H9 (cell line): ENCODE results near the gene MGAM2. TPM values are rescaled to one million over a fixed set of nuclear protein-coding genes. Genes with fewer than 3 reads are reported as not detected.

Experiments used
- DNase-seq: peaks from one replicate; pipeline ENCODE4 v3.0.0-alpha.2; 2017
- H2AFZ ChIP-seq: one replicate; pipeline ENCODE4 v1.6.1; 2013; ENCODE audit warnings: mild to moderate bottlenecking, low read length, control low read depth, moderate library complexity
- H2AK5ac ChIP-seq: 2 replicates; pipeline ENCODE4 v1.6.1; 2013; ENCODE audit warnings: low read length, control low read depth, mixed read lengths; ENCODE audit not compliant: insufficient read length
- H2BK120ac ChIP-seq: one replicate; pipeline ENCODE4 v1.6.1; 2013; ENCODE audit warnings: low read depth, mild to moderate bottlenecking, low read length, control low read depth, inconsistent platforms; ENCODE audit not compliant: poor library complexity, severe bottlenecking
- H2BK12ac ChIP-seq: 2 replicates; pipeline ENCODE4 v1.6.1; 2013; ENCODE audit warnings: low read length, control low read depth, mixed read lengths, low read depth; ENCODE audit not compliant: insufficient read length
- H2BK15ac ChIP-seq: 2 replicates; pipeline ENCODE4 v1.6.1; 2013; ENCODE audit warnings: low read depth, low read length, control low read depth
- H2BK20ac ChIP-seq: one replicate; pipeline ENCODE4 v1.6.1; 2013; ENCODE audit warnings: low read depth, mild to moderate bottlenecking, low read length, control low read depth, inconsistent platforms; ENCODE audit not compliant: poor library complexity, severe bottlenecking
- H2BK5ac ChIP-seq: 2 replicates; pipeline ENCODE4 v1.6.1; 2013; ENCODE audit warnings: low read length, control low read depth, mixed read lengths; ENCODE audit not compliant: insufficient read length
- H3K14ac ChIP-seq: 2 replicates; pipeline ENCODE4 v1.6.1; 2013; ENCODE audit warnings: low read length, control low read depth; ENCODE audit not compliant: insufficient read depth
- H3K18ac ChIP-seq: 2 replicates; pipeline ENCODE4 v1.6.1; 2013; ENCODE audit warnings: low read depth, mild to moderate bottlenecking, mixed read lengths, low read length, control low read depth; ENCODE audit not compliant: insufficient read length
- H3K23ac ChIP-seq: 2 replicates; pipeline ENCODE4 v1.6.1; 2013; ENCODE audit warnings: low read length, control low read depth, mixed read lengths, low read depth; ENCODE audit not compliant: insufficient read length
- H3K23me2 ChIP-seq: 2 replicates; pipeline ENCODE4 v1.6.1; 2013; ENCODE audit warnings: low read depth, mild to moderate bottlenecking, mixed read lengths, low read length, control low read depth; ENCODE audit not compliant: insufficient read length, poor library complexity, severe bottlenecking
- H3K27ac ChIP-seq: 2 replicates; pipeline ENCODE4 v1.5.1; 2013; ENCODE audit warnings: low read length, control low read depth, mixed read lengths, low read depth; ENCODE audit not compliant: insufficient read length
- H3K27me3 ChIP-seq: 2 replicates; pipeline ENCODE4 v1.6.1; 2013; ENCODE audit warnings: low read length, control low read depth, inconsistent platforms; ENCODE audit not compliant: insufficient read depth
- H3K4ac ChIP-seq: 2 replicates; pipeline ENCODE4 v1.6.1; 2013; ENCODE audit warnings: low read depth, mild to moderate bottlenecking, control low read depth, inconsistent platforms, low read length, moderate library complexity
- H3K4me1 ChIP-seq: 2 replicates; pipeline ENCODE4 v1.6.1; 2013; ENCODE audit warnings: low read length, control low read depth, inconsistent platforms; ENCODE audit not compliant: insufficient read depth
- H3K4me2 ChIP-seq: 2 replicates; pipeline ENCODE4 v1.6.1; 2013; ENCODE audit warnings: low read length, control low read depth, mixed read lengths; ENCODE audit not compliant: insufficient read length, insufficient read depth
- H3K56ac ChIP-seq: 2 replicates; pipeline ENCODE4 v1.6.1; 2013; ENCODE audit warnings: low read depth, mild to moderate bottlenecking, mixed read lengths, low read length, control low read depth; ENCODE audit not compliant: insufficient read length
- H3K79me1 ChIP-seq: 2 replicates; pipeline ENCODE4 v1.6.1; 2013; ENCODE audit warnings: low read depth, mild to moderate bottlenecking, moderate library complexity, low read length, control low read depth, inconsistent platforms; ENCODE audit not compliant: insufficient read depth, poor library complexity, severe bottlenecking
- H3K79me2 ChIP-seq: 2 replicates; pipeline ENCODE4 v1.6.1; 2013; ENCODE audit warnings: low read length, control low read depth, inconsistent platforms; ENCODE audit not compliant: insufficient read depth
- H3K9ac ChIP-seq: 2 replicates; pipeline ENCODE4 v1.6.1; 2013; ENCODE audit warnings: low read length, control low read depth, mixed read lengths; ENCODE audit not compliant: insufficient read length; ENCODE audit errors: extremely low read depth
- H3K9me3 ChIP-seq: one replicate; pipeline ENCODE4 v1.6.1; 2013; ENCODE audit warnings: low read depth, low read length, inconsistent platforms; ENCODE audit not compliant: control insufficient read depth
- H3T11ph ChIP-seq: one replicate; pipeline ENCODE4 v1.6.1; 2013; ENCODE audit warnings: mild to moderate bottlenecking, low read length, control low read depth, inconsistent platforms
- H4K20me1 ChIP-seq: one replicate; pipeline ENCODE4 v1.6.1; 2013; ENCODE audit not compliant: control insufficient read depth, insufficient read length, insufficient read depth
- H4K5ac ChIP-seq: 2 replicates; pipeline ENCODE4 v1.6.1; 2013; ENCODE audit warnings: low read depth, mild to moderate bottlenecking, mixed read lengths, low read length, control low read depth; ENCODE audit not compliant: insufficient read length
- H4K8ac ChIP-seq: replicated peaks from 2 replicates; pipeline ENCODE4 v1.6.1; 2013; ENCODE audit warnings: low read length, control low read depth, mixed read lengths, low read depth; ENCODE audit not compliant: insufficient read length
- H4K91ac ChIP-seq: 2 replicates; pipeline ENCODE4 v1.6.1; 2013; ENCODE audit warnings: low read depth, mild to moderate bottlenecking, moderate library complexity, mixed read lengths, low read length, control low read depth; ENCODE audit not compliant: insufficient read length
- H3K27ac Mint-ChIP-seq, 3 experiments: 2 replicates in 2 of 3; 3 replicates in 1 of 3; pipeline ENCODE4 v1.8.0; 2020 to 2021; ENCODE audit warnings: mixed read lengths in 3 of 3, mild to moderate bottlenecking in 1 of 3, moderate library complexity in 1 of 3
- H3K27me3 Mint-ChIP-seq: 2 replicates; pipeline ENCODE4 v1.8.0; 2021; ENCODE audit warnings: low read depth, mild to moderate bottlenecking, moderate library complexity, mixed read lengths
- H3K36me3 Mint-ChIP-seq, 3 experiments: 2 replicates in 2 of 3; 3 replicates in 1 of 3; pipeline ENCODE4 v1.8.0; 2020 to 2021; ENCODE audit warnings: low read depth in 3 of 3, mixed read lengths in 3 of 3; ENCODE audit not compliant: insufficient read depth in 1 of 3
- H3K4me1 Mint-ChIP-seq, 2 experiments: 2 replicates each; pipeline ENCODE4 v1.8.0; 2020; ENCODE audit warnings: mixed read lengths in 2 of 2
- H3K4me3 Mint-ChIP-seq, 2 experiments: 2 replicates in 1 of 2; 3 replicates in 1 of 2; pipeline ENCODE4 v1.8.0; 2020 to 2021; ENCODE audit warnings: mild to moderate bottlenecking in 2 of 2, mixed read lengths in 2 of 2, moderate library complexity in 1 of 2
- H3K9me3 Mint-ChIP-seq, 2 experiments: 2 replicates in 1 of 2; 3 replicates in 1 of 2; pipeline ENCODE4 v1.8.0; 2020; ENCODE audit warnings: mild to moderate bottlenecking in 2 of 2, mixed read lengths in 2 of 2, moderate library complexity in 1 of 2
- CTCF ChIP-seq: fragments of 200-600 bp; sonication (generic); conservative IDR thresholded peaks from 3 replicates; pipeline ENCODE4 v1.8.0; 2021; ENCODE audit warnings: antibody characterized with exemption, mild to moderate bottlenecking
- WGBS: extraction: QIAGEN DNeasy Blood & Tissue Kit; methylation state at CpG from one replicate; pipeline ENCODE4 v1.1.7; 2013; ENCODE audit warnings: missing lambda C conversion rate, low lambda C conversion rate, mixed read lengths; ENCODE audit not compliant: insufficient read length; ENCODE audit errors: extremely low coverage; 5-methylcytosine and 5-hydroxymethylcytosine counted together
- total RNA-seq: library from RNA; stranded (reverse); gene quantifications from 2 replicates; pipeline ENCODE4 v1.2.1, GENCODE V29; 2021

The MGAM2 gene
- total RNA-seq, 1 experiment from 2014 or later = not detected

- no peak overlapping the region for H2AK5ac ChIP-seq
- H3K4me1 ChIP-seq = no peaks in the 10 kb centered on the region
- H2AFZ ChIP-seq = no peak overlapping the region
- WGBS = no CpG with 5 or more reads among the region's 3 CpGs
- H3K4me3 Mint-ChIP-seq = no peak overlapping the region
- H3T11ph ChIP-seq = no peak overlapping the region
- no peak overlapping the region for H2BK12ac ChIP-seq
- no peaks in the 10 kb centered on the region for H3K79me2 ChIP-seq
- no peak overlapping the region for H2BK15ac ChIP-seq
- H4K91ac ChIP-seq = no peak overlapping the region
- no peak overlapping the region for H3K9ac ChIP-seq
- no peaks in the 10 kb centered on the region for H3K4me1 Mint-ChIP-seq
- no peak overlapping the region for H3K56ac ChIP-seq
- H3K36me3 Mint-ChIP-seq = no peaks in the 10 kb centered on the region; a peak in 1 of 7 replicates
- no peak overlapping the region for H2BK20ac ChIP-seq
- H3K79me1 ChIP-seq = no peaks in the 10 kb centered on the region
- peaks cover 2 to 3% of the 10 kb centered on the region in 2 experiments; a peak in 3 of 5 replicates for H3K9me3 Mint-ChIP-seq
- H4K8ac ChIP-seq = no peak overlapping the region
- no peak for TF ChIP-seq CTCF
- H3K18ac ChIP-seq = no peak overlapping the region
- H2BK5ac ChIP-seq = no peak overlapping the region
- no peak overlapping the region for H3K4me2 ChIP-seq
- H3K27ac Mint-ChIP-seq = no peak overlapping the region
- no peak overlapping the region for H3K14ac ChIP-seq
- H2BK120ac ChIP-seq = no peak overlapping the region
- H4K5ac ChIP-seq = no peak overlapping the region
- H3K23me2 ChIP-seq = no peaks in the 10 kb centered on the region
- 0 out of 2 replicates have a peak, but pooled peaks cover 1% of the 10 kb centered on the region for H3K27me3 Mint-ChIP-seq
- no peak overlapping the region for H3K23ac ChIP-seq
- H3K9me3 ChIP-seq = no peaks in the 10 kb centered on the region
- H3K4ac ChIP-seq = no peak overlapping the region
- H3K27ac ChIP-seq = no peak overlapping the region
- no peaks in the 10 kb centered on the region for H3K27me3 ChIP-seq
- DNase-seq = no peak
- H4K20me1 ChIP-seq = no peaks in the 10 kb centered on the region
Observed at GRCh38 chr7:142175594-142175993, 64.1 kb downstream of the MGAM2 start.
